GM12878 (cell line): ENCODE data around the gene FAM133A.

Experiments
- CTCF ChIP-seq, 3 experiments: IDR thresholded peaks in 2 of 3; conservative IDR thresholded peaks in 1 of 3; 2 replicates each; pipeline ENCODE4 v1.5.1; 2011; ENCODE audit warnings: low read depth in 3 of 3, low read length in 3 of 3, mild to moderate bottlenecking in 3 of 3, control low read depth in 2 of 3, moderate library complexity in 2 of 3, inconsistent platforms in 1 of 3, mixed read lengths in 1 of 3; ENCODE audit not compliant: control insufficient read depth in 2 of 3, insufficient read depth in 1 of 3; ENCODE audit errors: extremely low read depth in 1 of 3
- EP300 ChIP-seq, 2 experiments: fragments of 150-350 bp in 1 of 2; IDR thresholded peaks; 2 replicates each; pipeline ENCODE4 v1.6.1; 2011 to 2012; ENCODE audit warnings: low read depth in 2 of 2, low read length in 2 of 2, borderline replicate concordance in 1 of 2, improper control_type of control experiment in 1 of 2, inconsistent platforms in 1 of 2; ENCODE audit not compliant: control insufficient read depth in 1 of 2
- FOXM1 ChIP-seq: IDR thresholded peaks from 2 replicates; pipeline ENCODE4 v1.6.1; 2012; ENCODE audit warnings: low read depth, mild to moderate bottlenecking, inconsistent platforms, low read length, moderate library complexity
- IRF3 ChIP-seq: fragments of 450-650 bp; IDR thresholded peaks from 2 replicates; pipeline ENCODE4 v1.6.1; 2014; ENCODE audit warnings: mild to moderate bottlenecking
- NFIC ChIP-seq: IDR thresholded peaks from 2 replicates; pipeline ENCODE4 v1.6.1; 2012; ENCODE audit warnings: low read depth, mild to moderate bottlenecking, inconsistent platforms, low read length, moderate library complexity
- RCOR1 ChIP-seq: conservative IDR thresholded peaks from 2 replicates; pipeline ENCODE4 v1.6.1; 2012; ENCODE audit warnings: low read depth, low read length, improper control_type of control experiment
- SREBF1 ChIP-seq: IDR thresholded peaks from 2 replicates; pipeline ENCODE4 v1.6.1; 2012; ENCODE audit warnings: mild to moderate bottlenecking, low read length
- TCF12 ChIP-seq: IDR thresholded peaks from 2 replicates; pipeline ENCODE4 v1.6.1; 2011; ENCODE audit warnings: low read depth, mild to moderate bottlenecking, low read length
- WRNIP1 ChIP-seq: IDR thresholded peaks from 2 replicates; pipeline ENCODE4 v1.6.1; 2011; ENCODE audit warnings: low read depth, low read length, improper control_type of control experiment, borderline replicate concordance

- TF ChIP-seq CTCF (IDR thresholded peaks at IDR 0.05 in 2 of 3, conservative IDR thresholded peaks at IDR 0.05 in 1 of 3; ENCODE audit: control insufficient read depth in 2 of 3, extremely low read depth in 1 of 3, insufficient read depth in 1 of 3, low read depth in 3 of 3, low read length in 3 of 3) = no peak
- TF ChIP-seq IRF3 = no peak
- TF ChIP-seq TCF12 = no peak
- TF ChIP-seq NFIC = no peak
- no peak for TF ChIP-seq RCOR1
- no peak for TF ChIP-seq WRNIP1
- no peak for TF ChIP-seq FOXM1
- no peak for TF ChIP-seq EP300 (IDR thresholded peaks at IDR 0.05; ENCODE audit: borderline replicate concordance in 1 of 2, control insufficient read depth in 1 of 2, low read depth in 2 of 2, low read length in 2 of 2)
- no peak for TF ChIP-seq SREBF1
Measured at GRCh38 chrX:93703701-93704100, 29.7 kb downstream of the FAM133A start.
